Measurements from ENCODE around the gene ZNF507.
A peak's percentile ranks its signal among the peaks of the same experiment; 100 is the strongest.

Gene ZNF507

GRCh38 chr19:32339988-32340874 lies 5.2 kb upstream of the ZNF507 start:
- peak; percentile 46 for DNase-seq

- no peak for DNase-seq
These were observed 2.7 kb upstream of the ZNF507 start for GRCh38 chr19:32342695-32343094.

GRCh38 chr19:32343550-32344262 lies 1.7 kb upstream of the ZNF507 start:
- DNase-seq = no peak

GRCh38 chr19:32346901-32347300 lies 1.5 kb downstream of the ZNF507 start:
- DNase-seq = no peak

- DNase-seq = no peak
These were observed 2.2 kb downstream of the ZNF507 start for GRCh38 chr19:32347573-32347972.

GRCh38 chr19:32349051-32349450 lies 3.6 kb downstream of the ZNF507 start:
- DNase-seq = no peak

GRCh38 chr19:32349724-32350470 lies 4.5 kb downstream of the ZNF507 start:
- no peak for DNase-seq

- no peak for DNase-seq
These were observed 5.1 kb downstream of the ZNF507 start for GRCh38 chr19:32350471-32350865.

GRCh38 chr19:32350987-32351348 lies 5.6 kb downstream of the ZNF507 start:
- no peak for DNase-seq

GRCh38 chr19:32352241-32352630 lies 6.8 kb downstream of the ZNF507 start:
- no peak for DNase-seq

GRCh38 chr19:32354345-32354744 lies 8.9 kb downstream of the ZNF507 start:
- DNase-seq = no peak

- no peak for DNase-seq
These were observed 9.9 kb downstream of the ZNF507 start for GRCh38 chr19:32355309-32355708.

- no peak for DNase-seq
These were observed 12.3 kb downstream of the ZNF507 start for GRCh38 chr19:32357720-32358119.

GRCh38 chr19:32358321-32358720 lies 12.9 kb downstream of the ZNF507 start:
- no peak for DNase-seq

GRCh38 chr19:32359581-32359980 lies 14.2 kb downstream of the ZNF507 start:
- no peak for DNase-seq

- no peak for DNase-seq
These were observed 16.3 kb downstream of the ZNF507 start for GRCh38 chr19:32361574-32362317.

GRCh38 chr19:32362318-32362691 lies 16.9 kb downstream of the ZNF507 start:
- DNase-seq = no peak

- no peak for DNase-seq
These were observed 17.8 kb downstream of the ZNF507 start for GRCh38 chr19:32363175-32363574.

GRCh38 chr19:32363632-32364031 lies 18.2 kb downstream of the ZNF507 start:
- no peak for DNase-seq

- DNase-seq = no peak
These were observed 18.6 kb downstream of the ZNF507 start for GRCh38 chr19:32364040-32364439.

- no peak for DNase-seq
These were observed 21.7 kb downstream of the ZNF507 start for GRCh38 chr19:32367063-32367462.

- DNase-seq = no peak
These were observed 22.6 kb downstream of the ZNF507 start for GRCh38 chr19:32367948-32368536.

- DNase-seq = no peak
These were observed 23.4 kb downstream of the ZNF507 start for GRCh38 chr19:32368787-32369186.
